HG03460 (cell line): Measurements from ENCODE around the gene PDHA2.
"Not testable (repeated sequence)": the region's sequence is repeated elsewhere in the genome, so short reads cannot be mapped to it uniquely, and the experiment has no call there.

ENCODE experiments used
- ATAC-seq: cut with Tn5 transposase; IDR thresholded peaks from one replicate; pipeline ENCODE4 v1.9.1; 2021; ENCODE audit not compliant: unreplicated experiment

Gene PDHA2

GRCh38 chr4:95839891-95840290 is at the start of gene PDHA2:
TSS of gene PDHA2 (plus strand) at chr4:95840093. CDS start at chr4:95840151, 58 bp downstream.
- ATAC-seq = no peak

DNA sequence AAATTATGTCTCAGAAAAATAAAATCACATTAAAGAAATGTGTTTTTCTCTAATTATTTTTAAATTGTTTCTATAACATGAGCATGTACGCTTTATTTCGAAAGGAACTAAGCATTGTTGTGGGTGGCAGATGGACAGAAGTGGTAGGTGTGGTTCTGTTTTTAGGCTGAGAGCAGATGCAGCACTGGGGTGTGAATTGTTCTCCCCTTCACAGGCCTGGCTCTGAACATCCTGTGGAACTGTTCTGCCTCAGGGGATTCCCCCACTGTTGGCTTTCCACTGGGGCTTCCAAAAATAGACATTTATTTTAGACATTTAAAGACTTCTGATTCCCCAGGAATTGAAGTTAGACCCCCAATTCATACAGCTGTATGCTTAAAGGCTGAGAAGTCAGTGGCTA is 41.9 kb upstream of the PDHA2 start:
- no peak for ATAC-seq

- no peak for ATAC-seq
Measured at GRCh38 chr4:95798727-95799126, 41.2 kb upstream of the PDHA2 start.

GRCh38 chr4:95821867-95822266 is 18.0 kb upstream of the PDHA2 start:
- no peak for ATAC-seq

DNA sequence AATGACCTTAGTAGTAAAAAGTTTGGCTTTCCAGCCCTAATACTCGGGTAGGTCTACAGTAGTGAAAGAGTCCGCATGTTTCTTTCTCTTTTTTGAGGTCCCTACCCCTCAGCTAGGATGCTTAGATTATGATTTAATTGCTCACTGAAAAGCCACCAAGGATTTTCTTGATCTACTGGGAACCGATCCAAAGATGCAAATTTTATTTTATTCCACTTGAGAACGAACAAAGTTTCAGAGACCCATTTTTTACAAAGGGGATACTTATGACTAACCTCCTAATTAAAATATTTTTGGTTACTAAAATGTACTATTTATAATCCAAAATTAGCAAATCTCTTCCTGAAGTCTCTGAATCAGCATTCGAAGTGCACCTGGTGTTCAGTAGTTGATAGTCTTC is 14.3 kb upstream of the PDHA2 start:
- no peak for ATAC-seq

DNA sequence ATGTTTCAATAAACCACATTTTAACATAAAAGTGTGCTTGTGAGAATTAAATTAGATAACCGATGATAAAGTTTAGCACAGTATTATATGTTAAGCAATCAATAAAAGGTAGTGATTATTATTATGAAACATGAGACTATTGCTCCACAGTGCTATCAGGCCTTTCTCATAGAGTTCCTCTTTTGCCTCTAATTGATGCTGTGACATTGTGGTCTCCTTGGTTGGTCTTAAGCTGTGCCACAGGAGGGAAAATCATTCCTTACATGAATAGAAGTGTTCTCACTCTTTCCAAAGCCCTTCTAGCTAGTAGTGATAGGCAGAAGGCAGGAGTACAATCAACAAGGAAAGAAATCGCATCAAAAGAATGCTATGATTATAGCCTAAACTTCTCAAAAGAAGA is 9.2 kb upstream of the PDHA2 start:
- ATAC-seq = no peak

GRCh38 chr4:95831166-95831565 is 8.7 kb upstream of the PDHA2 start:
- ATAC-seq = no peak

GRCh38 chr4:95833711-95834194 is 6.1 kb upstream of the PDHA2 start:
- ATAC-seq = no peak

DNA sequence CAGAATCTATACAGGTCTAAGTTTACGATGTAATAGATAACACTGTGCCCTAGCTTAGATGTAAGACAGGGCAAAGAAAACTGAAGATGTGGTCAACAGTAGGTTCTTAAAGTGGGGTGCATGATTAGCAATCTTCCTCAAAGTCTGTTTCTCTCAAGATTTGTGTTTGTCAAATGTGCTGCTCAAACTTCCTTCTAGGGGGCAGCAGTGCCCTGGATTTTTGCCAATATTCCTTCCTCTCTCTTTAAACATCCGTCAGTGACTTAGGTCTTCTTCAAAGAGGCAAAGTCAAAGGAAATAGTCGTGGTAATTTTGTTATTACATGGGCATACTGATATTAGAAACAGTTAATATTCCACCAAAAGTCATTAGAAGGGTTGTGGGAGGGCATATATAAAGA is 4.2 kb upstream of the PDHA2 start:
- no peak for ATAC-seq

DNA sequence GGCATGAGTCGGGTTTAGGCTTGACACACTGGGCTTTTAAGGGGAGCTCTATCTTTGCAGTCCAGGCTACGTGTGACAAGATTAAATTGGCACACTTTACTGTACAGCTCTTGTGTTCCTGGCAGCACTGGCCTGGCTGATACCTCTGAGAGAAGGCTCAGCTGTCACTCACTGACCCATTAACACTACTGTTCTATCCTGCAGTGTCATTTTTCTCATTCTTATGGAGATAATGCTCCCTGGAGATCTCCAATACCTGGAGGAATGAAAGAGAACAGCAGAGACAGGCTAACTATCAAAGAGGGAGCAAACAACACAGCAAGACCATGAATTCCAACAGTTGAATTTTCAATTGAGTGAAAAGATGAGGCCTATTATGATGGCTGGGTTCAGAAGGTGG is 1.7 kb upstream of the PDHA2 start:
- ATAC-seq = no peak

DNA sequence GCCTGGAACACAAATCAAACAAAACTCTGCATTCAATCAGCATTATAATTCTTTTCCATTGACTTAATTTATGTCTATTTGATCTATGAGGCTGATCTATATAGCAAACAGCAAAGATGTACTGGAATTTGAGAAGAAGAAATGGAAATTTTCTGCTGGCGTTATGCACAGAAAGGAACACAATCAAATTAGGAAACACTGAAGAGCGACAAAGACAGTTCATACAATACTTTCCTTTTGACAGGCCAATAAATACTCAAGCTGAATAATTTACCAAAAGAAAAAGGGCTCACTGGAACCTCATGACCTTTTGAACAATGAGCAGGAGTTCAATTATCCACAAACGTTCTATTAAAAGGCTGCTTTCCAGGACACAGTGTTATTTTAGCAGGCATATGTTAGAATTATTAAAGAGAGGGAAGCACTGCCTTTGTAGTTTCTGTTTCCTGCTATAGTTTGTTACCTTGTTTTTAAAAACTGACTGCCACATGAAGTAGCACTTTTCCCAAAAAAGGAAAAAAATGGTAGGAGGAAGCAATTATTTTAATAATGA is 8.1 kb downstream of the PDHA2 start:
- ATAC-seq = no peak

- no peak for ATAC-seq
Measured at GRCh38 chr4:95850161-95850560, 10.3 kb downstream of the PDHA2 start.

- ATAC-seq = no peak
Measured at GRCh38 chr4:95857761-95858160, 17.9 kb downstream of the PDHA2 start.

GRCh38 chr4:95867919-95868318 is 28.0 kb downstream of the PDHA2 start:
- no peak for ATAC-seq

- ATAC-seq = not testable (repeated sequence)
Measured at GRCh38 chr4:95869414-95869813, 29.5 kb downstream of the PDHA2 start.

GRCh38 chr4:95869961-95870500 is 30.1 kb downstream of the PDHA2 start:
- ATAC-seq = no peak

DNA sequence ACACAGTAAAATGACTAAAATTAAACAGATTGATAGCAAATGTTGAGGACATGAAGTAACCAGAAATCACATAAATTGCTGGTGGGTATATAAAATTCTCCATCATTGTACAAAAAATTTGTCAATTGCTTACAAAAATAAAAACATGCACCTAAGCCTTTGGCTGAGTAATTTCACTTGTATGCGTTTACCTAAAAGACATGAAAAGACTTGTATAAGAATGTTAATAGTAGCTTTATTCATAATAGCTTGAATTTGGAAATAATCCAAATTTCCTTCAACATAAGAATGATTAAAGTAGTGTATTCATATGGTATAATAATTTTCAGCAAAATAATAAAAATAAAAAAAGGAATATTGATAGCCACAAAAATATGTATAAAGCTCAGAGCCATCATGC is 37.7 kb downstream of the PDHA2 start:
- ATAC-seq = no peak

GRCh38 chr4:95887551-95887950 is 47.7 kb downstream of the PDHA2 start:
- ATAC-seq = no peak

- no peak for ATAC-seq
Measured at GRCh38 chr4:95889662-95890061, 49.8 kb downstream of the PDHA2 start.
